GM19193 (cell line): Measurements from ENCODE around the gene ZC3H10.

Source experiments
- POLR2A ChIP-seq: IDR thresholded peaks from 4 replicates; pipeline ENCODE4 v1.6.1; 2011; ENCODE audit not compliant: insufficient read depth, insufficient read length; ENCODE audit errors: extremely low read depth

ZC3H10 gene

DNA sequence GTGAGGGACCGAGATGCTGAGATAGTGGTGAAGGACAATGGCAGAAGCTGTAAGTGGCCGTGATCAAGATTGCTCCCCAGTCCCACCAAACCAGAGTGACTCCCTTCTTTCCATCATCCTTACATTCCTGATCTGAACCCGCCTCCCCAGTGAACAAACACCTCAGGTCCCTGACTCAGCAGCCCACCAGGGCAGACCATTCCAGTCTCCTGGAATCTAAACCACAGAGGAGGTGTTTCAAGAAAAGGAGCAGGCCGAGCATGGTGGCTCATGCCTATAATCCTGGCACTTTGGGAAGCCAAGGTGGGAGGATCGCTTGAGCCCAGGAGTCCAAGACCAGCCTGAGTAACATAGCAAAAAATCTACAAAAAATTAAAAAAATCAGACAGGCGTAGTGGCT is 31.5 kb upstream of the ZC3H10 start:
- TF ChIP-seq POLR2A: no peak

DNA sequence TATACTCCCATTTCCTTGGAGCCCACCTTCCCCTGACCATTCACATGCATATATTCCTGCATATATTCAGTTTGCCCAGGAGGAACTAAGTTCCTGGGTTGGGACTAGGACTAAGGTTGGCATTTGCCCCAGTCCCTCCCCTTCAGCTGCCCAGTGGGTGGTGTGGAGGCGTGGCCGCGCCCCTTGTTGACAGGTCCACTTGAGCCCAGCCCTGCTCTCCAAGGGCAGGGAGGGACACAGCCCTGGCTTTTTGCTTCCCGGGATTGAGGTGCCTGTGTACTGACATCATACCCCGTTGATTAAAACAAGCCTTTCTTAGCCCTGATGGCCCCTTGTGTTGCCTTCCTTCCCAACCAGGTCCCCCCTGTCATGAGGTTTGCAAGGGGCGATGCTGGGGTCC is 30.8 kb upstream of the ZC3H10 start:
- no peak for TF ChIP-seq POLR2A

DNA sequence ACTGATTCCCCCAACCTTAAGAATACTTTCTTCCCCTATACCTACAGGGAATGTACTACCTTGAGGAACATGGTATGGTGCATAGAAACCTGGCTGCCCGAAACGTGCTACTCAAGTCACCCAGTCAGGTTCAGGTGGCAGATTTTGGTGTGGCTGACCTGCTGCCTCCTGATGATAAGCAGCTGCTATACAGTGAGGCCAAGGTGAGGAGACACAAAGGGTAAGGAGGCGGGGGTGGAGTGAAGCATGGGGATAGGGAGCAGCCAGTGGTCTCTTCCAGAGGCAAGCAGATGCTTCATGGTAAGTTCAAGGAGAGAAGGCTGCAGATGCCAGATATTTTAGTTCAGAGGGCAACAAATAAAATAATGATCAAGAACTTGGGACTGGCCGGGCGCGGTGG is 20.3 kb upstream of the ZC3H10 start:
- TF ChIP-seq POLR2A: no peak

DNA sequence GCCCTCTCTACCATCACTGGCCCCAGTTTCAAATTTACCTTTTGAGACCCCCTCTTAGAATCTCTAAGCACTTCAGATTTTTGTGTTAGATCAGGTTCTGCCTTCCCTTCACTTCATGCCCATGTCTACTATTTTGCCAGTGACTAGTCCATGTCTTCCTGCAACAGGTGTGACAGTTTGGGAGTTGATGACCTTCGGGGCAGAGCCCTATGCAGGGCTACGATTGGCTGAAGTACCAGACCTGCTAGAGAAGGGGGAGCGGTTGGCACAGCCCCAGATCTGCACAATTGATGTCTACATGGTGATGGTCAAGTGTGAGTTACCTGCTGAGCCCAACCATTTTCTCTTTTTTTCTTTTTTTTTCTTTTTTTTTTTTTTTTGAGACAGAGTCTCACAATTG is 19.5 kb upstream of the ZC3H10 start:
- no peak for TF ChIP-seq POLR2A

DNA sequence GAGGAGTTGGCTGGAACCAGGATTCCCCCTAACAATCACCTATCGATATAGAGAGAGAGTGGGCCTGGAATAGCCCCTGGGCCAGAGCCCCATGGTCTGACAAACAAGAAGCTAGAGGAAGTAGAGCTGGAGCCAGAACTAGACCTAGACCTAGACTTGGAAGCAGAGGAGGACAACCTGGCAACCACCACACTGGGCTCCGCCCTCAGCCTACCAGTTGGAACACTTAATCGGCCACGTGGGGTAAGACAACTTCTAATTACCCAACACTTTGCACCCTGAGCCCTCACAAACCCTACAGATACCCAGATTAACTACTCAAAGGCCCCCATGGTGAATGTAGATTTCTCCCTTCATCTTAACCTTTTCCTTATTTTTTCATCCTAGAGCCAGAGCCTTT is 18.3 kb upstream of the ZC3H10 start:
- TF ChIP-seq POLR2A: no peak

DNA sequence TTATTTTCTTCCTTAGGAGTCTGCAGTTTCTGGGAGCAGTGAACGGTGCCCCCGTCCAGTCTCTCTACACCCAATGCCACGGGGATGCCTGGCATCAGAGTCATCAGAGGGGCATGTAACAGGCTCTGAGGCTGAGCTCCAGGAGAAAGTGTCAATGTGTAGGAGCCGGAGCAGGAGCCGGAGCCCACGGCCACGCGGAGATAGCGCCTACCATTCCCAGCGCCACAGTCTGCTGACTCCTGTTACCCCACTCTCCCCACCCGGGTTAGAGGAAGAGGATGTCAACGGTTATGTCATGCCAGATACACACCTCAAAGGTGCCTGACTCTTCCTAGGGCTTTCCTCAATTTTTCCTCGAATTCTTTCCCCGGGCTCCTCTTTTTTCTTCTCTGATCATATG is 17.0 kb upstream of the ZC3H10 start:
- no peak for TF ChIP-seq POLR2A

DNA sequence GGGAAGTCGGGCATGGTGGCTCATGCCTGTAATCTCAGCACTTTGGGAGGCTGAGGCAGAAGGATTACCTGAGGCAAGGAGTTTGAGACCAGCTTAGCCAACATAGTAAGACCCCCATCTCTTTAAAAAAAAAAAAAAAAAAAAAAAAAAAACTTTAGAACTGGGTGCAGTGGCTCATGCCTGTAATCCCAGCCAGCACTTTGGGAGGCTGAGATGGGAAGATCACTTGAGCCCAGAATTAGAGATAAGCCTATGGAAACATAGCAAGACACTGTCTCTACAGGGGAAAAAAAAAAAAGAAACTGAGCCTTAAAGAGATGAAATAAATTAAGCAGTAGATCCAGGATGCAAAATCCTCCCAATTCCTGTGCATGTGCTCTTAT is 15.4 kb upstream of the ZC3H10 start:
- no peak for TF ChIP-seq POLR2A

DNA sequence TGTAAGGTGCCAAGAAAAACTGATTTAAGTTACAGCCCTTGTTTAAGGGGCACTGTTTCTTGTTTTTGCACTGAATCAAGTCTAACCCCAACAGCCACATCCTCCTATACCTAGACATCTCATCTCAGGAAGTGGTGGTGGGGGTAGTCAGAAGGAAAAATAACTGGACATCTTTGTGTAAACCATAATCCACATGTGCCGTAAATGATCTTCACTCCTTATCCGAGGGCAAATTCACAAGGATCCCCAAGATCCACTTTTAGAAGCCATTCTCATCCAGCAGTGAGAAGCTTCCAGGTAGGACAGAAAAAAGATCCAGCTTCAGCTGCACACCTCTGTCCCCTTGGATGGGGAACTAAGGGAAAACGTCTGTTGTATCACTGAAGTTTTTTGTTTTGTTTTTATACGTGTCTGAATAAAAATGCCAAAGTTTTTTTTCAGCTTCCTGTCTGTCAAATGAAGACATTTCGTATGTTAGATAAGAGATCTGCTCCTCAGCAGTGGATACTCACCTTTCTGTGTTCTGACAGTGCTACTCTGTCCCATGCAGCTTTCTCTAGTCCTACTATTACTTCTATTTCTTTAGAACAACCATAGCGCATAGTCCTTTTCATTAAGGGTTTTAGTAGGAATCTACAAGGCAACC is 14.9 kb upstream of the ZC3H10 start:
- no peak for TF ChIP-seq POLR2A

DNA sequence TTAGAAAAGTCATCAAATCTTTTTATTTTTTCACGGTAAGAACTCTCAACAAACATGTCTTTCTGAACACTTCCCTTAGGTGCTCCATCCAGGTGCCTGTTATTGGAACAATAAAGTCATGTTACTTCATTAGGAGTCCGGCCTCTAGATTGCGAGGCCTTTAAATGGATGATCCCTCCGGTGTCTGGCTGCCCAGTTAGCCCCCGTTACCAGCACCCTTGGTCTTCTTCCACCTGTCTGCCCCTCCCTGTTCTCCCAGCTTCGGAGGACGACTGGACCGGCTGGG is 14.3 kb upstream of the ZC3H10 start:
- no peak for TF ChIP-seq POLR2A

DNA sequence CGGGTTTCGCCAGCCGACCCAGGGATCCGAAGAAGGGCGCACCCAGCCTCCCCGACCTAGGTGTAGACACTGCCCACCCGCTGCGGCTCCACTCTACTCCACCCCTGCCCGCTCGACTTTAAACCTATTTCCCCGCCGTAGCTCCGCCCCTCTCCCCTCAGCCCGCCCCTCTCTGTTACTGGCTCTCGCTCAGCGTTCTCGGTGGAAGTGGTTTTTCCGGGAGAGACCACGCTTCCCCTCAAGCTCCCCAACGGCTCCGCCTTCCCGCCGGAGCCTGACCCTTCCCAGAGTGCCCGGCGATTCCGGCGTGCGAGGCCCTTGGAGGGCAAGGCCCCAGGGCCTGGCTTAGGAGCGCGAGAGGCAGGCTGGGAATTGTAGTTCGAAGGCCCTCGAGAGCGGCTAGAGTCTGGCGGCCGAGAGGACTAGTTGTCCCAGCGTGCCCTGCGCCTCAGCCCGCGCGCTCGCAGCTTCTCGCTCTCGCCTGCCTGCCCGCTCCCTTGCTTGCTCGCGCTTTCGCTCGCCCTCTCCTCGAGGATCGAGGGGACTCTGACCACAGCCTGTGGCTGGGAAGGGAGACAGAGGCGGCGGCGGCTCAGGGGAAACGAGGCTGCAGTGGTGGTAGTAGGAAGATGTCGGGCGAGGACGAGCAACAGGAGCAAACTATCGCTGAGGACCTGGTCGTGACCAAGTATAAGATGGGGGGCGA is 13.8 kb upstream of the ZC3H10 start, which contains the start of gene PA2G4:
TSS of gene PA2G4 (plus strand) at position 451 of the 706 bp plus-strand sequence. CDS start at position 630, 179 bp downstream.
- TF ChIP-seq POLR2A: peak; percentile 94

DNA sequence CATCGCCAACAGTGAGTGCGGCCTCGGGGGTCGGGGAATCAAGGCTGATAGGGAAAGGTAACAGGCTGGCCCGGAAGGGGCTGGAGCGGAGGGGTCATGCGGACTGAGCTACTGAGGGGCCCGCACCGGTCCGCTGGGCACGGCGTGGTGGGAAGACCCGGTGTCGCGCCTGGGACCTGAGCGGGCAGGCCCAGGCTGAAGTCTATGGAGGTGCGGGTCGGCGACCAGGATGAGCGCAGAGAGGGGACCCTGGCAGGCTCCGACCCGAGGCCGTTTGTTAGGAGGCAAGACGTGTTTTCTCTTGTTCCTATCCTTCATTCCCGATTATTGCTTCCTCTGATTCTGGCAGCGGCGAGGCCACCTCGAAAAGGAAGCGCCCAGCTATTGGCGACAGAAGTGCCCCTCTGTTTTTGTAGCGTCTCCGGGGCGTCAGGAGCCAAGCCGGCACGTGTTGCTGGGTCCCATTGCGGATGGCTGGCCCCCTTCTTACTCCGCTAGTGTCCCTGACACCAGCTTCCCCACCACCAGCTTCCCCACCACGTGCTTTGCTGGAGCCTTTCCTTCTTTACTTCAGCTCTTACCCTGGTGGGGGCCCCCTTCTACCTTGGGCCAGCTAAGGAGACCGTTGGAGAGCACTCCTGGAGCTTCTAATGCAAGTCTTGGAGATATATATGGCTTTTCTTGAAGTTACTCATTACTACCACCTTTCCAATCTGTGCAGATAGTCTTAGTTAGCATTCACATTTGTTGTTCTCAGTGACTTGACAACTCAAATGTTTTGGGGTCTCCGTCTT is 13.1 kb upstream of the ZC3H10 start:
- no peak for TF ChIP-seq POLR2A

DNA sequence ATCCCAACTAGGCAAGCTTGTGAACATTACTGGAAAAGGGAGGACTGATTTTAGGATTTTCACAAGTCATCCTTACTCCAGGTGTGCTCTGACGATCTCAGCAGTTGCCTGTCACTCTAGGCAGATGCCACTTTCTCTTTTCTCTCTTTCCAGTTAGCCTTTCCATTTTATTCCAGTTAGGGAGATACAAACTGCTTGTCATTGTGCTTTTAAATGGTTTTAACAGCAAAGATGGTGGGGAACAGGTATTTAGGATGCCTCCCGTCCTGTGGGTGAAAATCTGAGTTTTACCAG is 12.5 kb upstream of the ZC3H10 start:
- no peak for TF ChIP-seq POLR2A

DNA sequence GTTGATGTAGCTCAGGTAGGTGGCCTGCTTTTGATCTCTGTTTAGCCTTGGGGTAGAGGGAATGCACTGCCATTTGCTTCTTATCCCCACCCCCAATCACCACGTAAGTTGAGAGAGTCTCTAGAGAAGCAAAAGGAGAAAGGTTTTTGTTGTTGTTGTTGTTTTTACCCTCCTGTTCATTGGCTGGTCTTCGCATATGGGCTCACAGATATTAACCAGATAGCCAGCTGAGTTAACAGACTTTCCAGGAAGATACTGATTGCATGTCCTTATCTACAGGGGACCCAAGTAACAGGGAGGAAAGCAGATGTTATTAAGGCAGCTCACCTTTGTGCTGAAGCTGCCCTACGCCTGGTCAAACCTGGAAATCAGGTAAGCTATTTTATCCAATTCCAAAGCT is 10.8 kb upstream of the ZC3H10 start:
- no peak for TF ChIP-seq POLR2A

DNA sequence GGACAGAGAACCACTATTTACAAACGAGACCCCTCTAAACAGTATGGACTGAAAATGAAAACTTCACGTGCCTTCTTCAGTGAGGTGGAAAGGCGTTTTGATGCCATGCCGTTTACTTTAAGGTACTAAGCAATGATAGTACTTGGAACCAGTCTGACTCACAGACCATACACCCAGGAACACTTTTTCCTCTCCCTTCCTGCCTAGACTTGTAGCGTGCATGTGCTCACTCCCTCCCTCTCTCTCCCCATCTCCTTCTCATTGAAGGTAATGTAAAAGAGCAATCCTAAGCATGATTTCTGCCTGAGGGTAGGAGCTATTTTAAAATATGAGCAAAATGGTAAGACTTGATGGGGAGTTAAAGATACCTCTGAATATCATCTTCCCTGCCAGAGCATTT is 7.5 kb upstream of the ZC3H10 start:
- no peak for TF ChIP-seq POLR2A

DNA sequence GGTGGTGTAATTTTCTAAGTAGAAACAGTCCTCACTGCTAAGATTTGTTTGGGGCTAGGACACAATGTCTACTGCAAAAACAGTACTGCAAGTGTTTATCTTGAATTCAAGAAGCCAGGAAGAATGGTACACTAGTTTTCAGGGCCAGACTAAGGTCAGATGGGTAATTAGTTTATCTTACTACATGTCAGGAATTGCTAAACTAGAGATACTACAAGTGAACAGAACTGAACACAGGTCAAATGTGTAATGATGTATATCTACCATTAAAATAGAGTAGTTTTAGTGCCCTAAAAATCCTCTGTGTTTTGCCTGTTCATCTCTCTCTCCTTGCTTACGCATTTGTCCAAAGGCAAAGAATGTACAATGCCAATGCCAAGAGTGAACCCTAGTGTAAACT is 4.0 kb upstream of the ZC3H10 start:
- TF ChIP-seq POLR2A: no peak

DNA sequence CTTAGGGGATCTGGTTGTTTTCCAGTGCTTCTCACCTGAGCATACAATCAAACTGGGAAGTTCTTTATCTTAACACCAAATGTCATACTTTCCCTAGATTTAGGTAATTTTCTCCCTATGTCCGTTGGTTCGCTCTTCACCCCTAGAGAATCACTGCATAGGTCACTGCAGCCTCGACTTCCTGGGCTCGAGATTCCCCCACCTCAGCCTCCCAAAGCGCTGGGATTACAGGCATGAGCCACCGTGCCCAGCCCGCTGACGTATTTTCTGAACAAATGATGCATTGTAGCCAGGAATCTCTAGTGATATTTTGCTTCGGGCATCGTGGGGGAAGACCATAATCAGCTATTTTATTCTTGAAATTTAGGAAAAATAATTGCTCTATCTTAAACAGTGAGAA is 2.7 kb upstream of the ZC3H10 start:
- TF ChIP-seq POLR2A: no peak

DNA sequence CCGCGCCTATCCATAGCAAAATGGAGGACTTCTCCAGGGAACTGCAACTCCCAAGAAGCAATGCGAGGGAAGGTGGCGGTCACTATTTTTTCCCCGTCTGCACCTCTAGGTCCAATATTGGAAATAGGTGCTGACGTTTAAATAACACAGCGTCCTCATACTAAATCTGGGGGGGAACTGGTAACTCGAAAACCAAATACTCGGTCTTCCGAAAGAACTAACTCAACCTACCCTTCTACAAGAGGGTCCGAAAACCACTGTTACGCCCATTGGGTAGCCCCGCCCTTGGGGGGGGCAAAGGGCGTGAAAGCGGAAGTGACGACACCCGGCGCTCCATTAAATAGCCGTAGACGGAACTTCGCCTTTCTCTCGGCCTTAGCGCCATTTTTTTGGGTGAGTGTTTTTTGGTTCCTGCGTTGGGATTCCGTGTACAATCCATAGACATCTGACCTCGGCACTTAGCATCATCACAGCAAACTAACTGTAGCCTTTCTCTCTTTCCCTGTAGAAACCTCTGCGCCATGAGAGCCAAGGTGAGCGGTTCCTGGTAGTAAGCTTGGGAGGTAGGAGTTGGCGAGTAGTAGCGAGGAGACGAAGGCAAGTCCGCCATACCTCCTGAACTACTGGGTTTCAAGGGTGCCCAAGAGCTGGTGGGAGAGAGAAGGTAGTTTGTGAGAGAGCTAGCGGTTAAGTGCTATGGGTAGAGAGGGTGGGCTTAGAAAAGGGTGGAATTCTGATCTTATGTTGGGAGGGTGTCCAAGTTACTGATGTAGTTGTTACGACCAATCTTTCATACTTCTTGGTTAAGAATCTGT is 1.6 kb upstream of the ZC3H10 start, which contains the start of gene RPL41:
TSS of gene RPL41 (plus strand) at position 367 of the 815 bp plus-strand sequence.
- TF ChIP-seq POLR2A: peak; percentile 100
